ENCODE data around the gene FBXL5. TPM values are rescaled to one million over a fixed set of nuclear protein-coding genes. Genes with fewer than 3 reads are reported as not detected.

FBXL5 gene
- total RNA-seq, 1 donor from 2014 or later, result 44.1 TPM

- H3K27me3 ChIP-seq (ENCODE audit: control insufficient read depth, insufficient read depth, low read length), result no peaks in the 10 kb centered on the region
- no peak overlapping the region for H3K4me3 ChIP-seq (ENCODE audit: low read depth, low read length)
- H3K36me3 ChIP-seq (ENCODE audit: control insufficient read depth, insufficient read depth, low read length), result peaks cover under 1% of the 10 kb centered on the region
- DNase-seq (ENCODE audit: low read depth), result peak; percentile 88
- TF ChIP-seq CTCF (IDR thresholded peaks at IDR 0.05; ENCODE audit: insufficient read depth, low read length, poor library complexity, severe bottlenecking), result no peak
Observed at GRCh38 chr4:15690020-15690809, 35.1 kb upstream of the FBXL5 start.

GRCh38 chr4:15689540-15689939 is 34.4 kb upstream of the FBXL5 start:
- no peak overlapping the region for H3K4me3 ChIP-seq (ENCODE audit: low read depth, low read length)
- TF ChIP-seq CTCF (IDR thresholded peaks at IDR 0.05; ENCODE audit: insufficient read depth, low read length, poor library complexity, severe bottlenecking), result no peak
- H3K27me3 ChIP-seq (ENCODE audit: control insufficient read depth, insufficient read depth, low read length), result no peaks in the 10 kb centered on the region
- peaks cover 2% of the 10 kb centered on the region for H3K36me3 ChIP-seq (ENCODE audit: control insufficient read depth, insufficient read depth, low read length)
- no peak for DNase-seq (ENCODE audit: low read depth)

GRCh38 chr4:15688051-15688450 is 32.9 kb upstream of the FBXL5 start:
- no peak for DNase-seq (ENCODE audit: low read depth)
- no peak for TF ChIP-seq CTCF (IDR thresholded peaks at IDR 0.05; ENCODE audit: insufficient read depth, low read length, poor library complexity, severe bottlenecking)
- Histone ChIP-seq H3K27me3 (ENCODE audit: control insufficient read depth, insufficient read depth, low read length) (no peaks in the 10 kb centered on the region), H3K4me3 (ENCODE audit: low read depth, low read length) (no peak overlapping the region), H3K36me3 (ENCODE audit: control insufficient read depth, insufficient read depth, low read length) (peaks cover 2% of the 10 kb centered on the region)

GRCh38 chr4:15684498-15684897 is 29.3 kb upstream of the FBXL5 start:
- TF ChIP-seq CTCF (IDR thresholded peaks at IDR 0.05; ENCODE audit: insufficient read depth, low read length, poor library complexity, severe bottlenecking), result no peak
- no peak for DNase-seq (ENCODE audit: low read depth)

GRCh38 chr4:15683143-15683495 is 28.0 kb upstream of the FBXL5 start:
- H3K27me3 ChIP-seq (ENCODE audit: control insufficient read depth, insufficient read depth, low read length), result no peaks in the 10 kb centered on the region
- no peak for DNase-seq (ENCODE audit: low read depth)
- TF ChIP-seq CTCF (IDR thresholded peaks at IDR 0.05; ENCODE audit: insufficient read depth, low read length, poor library complexity, severe bottlenecking), result no peak
- H3K4me3 ChIP-seq (ENCODE audit: low read depth, low read length), result peak overlapping the region; percentile 93
- peaks cover 2% of the 10 kb centered on the region for H3K36me3 ChIP-seq (ENCODE audit: control insufficient read depth, insufficient read depth, low read length)

More at GRCh38 chr4:15684498-15684897, 29.3 kb upstream of the FBXL5 start:
- H3K4me3 ChIP-seq (ENCODE audit: low read depth, low read length), result no peak overlapping the region
- H3K36me3 ChIP-seq (ENCODE audit: control insufficient read depth, insufficient read depth, low read length), result peaks cover 2% of the 10 kb centered on the region
- no peaks in the 10 kb centered on the region for H3K27me3 ChIP-seq (ENCODE audit: control insufficient read depth, insufficient read depth, low read length)

Data from kidney epithelial cell (primary cell).